ENCODE data around the gene LRR1.

- TF ChIP-seq CTCF (IDR thresholded peaks at IDR 0.05; ENCODE audit: low read length) (no peak; the same call in 1 of the 2 replicates), EZH2 (optimal IDR thresholded peaks at IDR 0.05; ENCODE audit: low read depth, low read length) (no peak)
These were observed 48.2 kb upstream of the LRR1 start for GRCh38 chr14:49550286-49551184.

Data from MM.1S (cell line).